Stimulated activated CD8-positive, alpha-beta memory T cell treated with anti-CD3 and anti-CD28 coated beads, Interleukin-12 subunit alpha, Interleukin-12 subunit beta, amount 100 ng/mL, for 24 hours (primary cell): Measurements from ENCODE around the gene LINGO1.

Experiments
- DNase-seq: peaks from one replicate; pipeline ENCODE4 v3.0.0-alpha.2; 2020; ENCODE audit errors: extremely low read depth

The LINGO1 gene

DNA sequence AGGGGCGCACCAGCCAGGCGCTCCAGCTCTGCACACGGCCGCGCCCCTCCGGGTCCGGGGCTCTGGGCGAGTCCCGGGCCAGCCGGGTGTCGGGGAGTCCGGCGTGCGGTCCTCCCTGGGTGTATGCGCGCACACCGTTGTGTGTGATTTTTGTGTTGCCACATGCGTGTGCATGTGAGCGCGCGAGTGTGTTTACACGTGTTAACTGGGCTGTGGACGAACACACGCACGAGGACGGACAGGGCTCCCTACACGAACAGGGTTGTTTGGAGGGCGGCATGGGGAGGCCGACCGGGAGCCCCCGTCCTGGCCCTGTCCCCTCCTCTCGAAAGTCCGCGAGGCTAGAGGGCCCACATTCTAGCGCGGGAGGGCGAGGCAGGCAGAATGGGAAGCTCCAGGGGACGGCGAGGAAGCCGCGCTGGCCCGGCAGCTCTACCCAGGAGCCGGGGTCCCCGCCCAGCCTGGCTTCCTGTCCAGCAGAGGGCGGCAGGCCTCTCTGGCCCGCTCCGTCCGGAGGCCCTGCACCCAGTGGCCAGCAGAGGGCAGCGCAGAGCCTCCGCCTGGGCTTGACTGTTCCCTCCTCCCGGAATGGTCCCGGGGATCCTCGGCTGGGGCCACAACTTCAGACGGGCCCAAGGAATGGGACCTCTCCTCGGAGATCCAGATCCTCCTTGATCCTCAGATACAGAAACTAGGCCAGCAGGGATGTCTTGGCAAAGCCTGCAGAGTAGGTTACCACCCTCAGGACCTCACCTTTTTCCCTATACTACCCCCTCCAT, 611 bp upstream of the LINGO1 start:
- DNase-seq = peak; percentile 16

DNA sequence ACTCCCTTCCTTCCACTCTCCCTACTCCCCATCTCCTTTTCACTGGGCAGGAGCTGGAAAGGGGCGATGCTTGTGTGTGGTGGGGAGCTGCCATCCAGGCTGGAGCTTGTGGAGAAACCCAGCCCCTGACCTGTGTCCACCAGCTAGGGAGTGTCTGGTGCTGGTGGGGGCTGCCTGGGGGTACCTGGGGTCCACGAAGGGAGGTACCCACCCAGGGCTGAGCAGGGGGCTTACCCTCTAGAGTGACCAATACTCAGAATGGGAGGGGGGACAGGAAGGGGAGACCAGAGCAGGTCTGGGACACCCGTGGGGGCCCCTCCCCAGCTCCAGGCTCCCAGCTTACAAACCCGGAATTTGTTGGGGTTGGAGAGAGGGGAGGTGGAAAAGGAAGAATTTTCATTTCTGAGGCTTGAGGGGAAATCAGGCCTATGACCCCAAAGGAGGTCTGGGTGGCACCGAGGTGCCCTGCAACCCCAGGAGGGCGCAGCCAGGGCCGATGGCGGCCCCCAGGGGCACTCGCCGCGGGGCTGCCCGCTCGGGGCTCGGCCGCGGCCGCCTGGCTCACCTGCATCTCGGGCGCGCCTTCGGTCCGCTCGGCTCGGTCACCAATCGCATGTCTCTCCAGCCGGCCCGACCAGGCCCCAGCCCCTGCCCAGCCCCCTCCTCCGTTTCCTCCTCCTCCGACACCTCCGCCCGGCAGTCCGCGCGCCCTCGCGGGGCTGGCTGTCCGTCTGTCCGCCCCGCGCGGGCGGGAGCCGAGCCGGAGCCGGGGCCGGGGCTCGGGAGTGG, 773 bp downstream of the LINGO1 start:
- DNase-seq = no peak

DNA sequence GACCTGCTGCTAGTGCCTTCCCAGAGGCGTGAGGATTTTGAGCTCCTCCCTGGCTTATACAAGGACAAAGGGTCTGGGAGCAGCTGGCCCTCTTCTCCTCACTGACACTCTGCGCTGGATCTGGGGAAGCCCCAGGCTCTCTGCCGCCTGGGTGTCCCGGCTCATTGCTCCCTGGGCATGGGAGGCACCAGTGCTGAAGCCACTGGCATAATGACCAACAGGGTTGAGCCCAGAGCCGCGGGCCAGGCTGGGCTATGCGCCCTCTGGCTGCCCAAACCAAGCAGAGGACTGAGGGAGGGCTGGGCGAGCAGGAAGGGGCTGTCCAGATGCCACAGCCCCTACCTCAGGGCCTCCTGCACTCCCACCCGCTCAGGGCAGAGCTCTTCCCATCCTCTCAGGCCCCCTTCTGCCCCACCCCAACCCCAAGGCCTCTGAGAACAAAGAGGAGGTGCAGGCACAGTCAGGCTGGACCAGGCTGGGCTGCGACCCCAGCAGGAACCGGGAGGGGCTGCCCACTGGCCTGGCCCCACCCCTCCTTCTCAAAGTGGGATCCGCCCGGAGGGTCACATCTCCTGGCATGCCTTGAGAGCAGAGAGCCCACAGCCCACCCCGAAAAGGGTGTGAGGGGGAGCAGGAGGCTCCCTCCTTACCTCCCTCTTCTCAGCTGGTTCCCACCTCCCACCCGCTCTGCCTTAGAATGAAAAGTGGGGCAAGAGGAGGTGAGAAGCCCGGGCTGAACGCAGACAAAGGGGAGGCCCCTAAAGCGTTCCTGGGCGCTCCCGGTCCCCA, 1.6 kb downstream of the LINGO1 start:
- DNase-seq = no peak

DNA sequence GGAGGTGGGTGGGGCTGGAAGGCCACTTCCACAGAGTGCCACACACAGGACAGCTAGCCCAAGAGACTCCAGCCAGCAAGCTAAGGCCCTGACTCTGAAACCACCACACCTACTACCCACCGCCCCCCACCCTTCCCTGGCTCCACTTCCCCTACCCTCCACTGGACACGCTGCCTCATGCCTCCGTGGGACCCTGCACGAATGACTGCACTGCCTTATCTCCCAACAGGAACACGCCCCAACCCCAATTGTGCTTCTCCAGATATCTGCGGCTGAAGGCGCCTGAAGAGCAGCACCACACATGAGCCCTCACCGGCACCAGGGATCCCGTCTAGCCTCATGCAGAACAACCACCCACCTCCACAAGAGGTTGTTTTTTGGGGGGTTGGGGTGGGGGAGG, 2.7 kb downstream of the LINGO1 start:
- no peak for DNase-seq

DNA sequence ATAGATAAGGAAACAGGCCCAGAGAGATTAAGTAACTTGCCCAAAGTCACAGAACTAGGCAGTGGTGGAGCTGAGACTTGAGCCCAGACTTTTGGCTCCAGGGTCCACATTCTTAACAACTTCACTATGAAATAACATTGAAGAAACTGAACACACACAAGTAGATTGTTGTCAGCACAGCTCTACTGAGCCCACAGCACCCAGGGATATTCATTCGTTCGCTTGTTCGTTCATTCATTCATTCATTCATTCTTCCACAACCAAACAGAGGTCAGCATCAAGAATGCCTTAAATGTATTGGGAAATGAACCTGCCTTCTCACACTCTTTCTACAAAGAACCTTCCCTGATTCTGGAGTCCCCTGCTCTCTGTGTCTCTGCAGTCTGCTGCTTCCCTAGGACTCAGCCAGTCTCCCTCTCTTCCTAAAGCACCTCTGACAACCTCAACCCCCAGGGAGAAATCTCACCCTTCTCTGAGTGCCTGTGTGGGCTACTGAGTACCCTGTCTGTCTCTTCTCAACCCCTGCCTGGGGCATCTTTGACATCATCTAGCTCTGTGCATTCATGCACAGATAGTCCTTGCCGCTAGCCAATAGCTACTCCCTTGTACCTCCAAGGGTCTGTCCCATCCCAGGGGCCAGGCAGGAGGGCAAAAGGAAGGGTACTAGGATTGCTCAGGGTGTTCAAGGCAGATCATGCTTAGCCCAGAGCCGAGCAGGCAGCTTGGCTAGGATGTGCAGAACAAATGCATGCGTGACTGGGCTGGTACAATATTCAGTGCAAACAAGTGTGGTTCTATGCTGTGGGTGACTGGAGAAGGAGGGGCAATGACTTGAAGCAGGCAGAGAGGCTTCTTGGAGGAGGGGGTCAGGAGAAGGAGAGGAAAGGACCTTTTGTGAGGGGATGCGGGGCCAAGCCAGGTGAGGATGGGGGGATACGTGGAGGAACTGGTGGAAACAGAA, 3.4 kb downstream of the LINGO1 start:
- DNase-seq = no peak

DNA sequence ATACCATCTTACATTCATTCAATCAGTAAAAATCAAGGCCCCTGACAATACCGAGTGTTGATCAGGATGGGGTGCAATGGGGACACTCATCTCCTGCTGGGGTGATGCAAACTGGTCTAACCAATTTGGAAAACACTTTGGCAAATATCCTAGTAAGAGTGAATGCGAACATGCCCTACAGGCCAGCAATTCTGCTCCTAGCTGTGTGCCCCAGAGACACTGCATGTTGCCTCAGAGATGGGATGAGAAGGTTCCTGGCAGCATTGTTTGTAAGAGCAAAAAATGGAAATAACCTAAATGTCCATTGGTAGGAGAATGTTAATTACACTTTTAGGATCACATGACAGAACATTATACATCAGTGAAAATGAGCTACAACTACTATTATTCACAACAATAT, 4.7 kb downstream of the LINGO1 start:
- DNase-seq = no peak

DNA sequence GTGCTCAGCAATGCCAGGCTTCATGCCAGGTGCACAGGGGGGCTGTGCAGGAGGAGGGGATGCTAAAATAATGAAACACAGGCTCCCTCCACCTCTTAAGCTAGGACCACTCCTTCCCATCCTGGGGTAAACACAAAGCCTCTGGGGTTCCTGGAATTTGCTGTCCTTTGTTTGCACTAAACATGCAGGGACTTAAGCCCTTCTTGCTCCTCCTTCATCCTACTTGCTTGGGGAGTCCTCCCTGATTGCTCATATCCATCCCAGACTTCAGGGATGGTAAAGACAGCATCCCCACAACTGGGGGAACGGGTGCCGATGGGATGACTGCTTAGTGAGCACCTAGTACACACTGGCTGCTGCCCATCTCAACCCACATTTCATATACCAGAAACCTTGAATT, 5.1 kb downstream of the LINGO1 start:
- no peak for DNase-seq

DNA sequence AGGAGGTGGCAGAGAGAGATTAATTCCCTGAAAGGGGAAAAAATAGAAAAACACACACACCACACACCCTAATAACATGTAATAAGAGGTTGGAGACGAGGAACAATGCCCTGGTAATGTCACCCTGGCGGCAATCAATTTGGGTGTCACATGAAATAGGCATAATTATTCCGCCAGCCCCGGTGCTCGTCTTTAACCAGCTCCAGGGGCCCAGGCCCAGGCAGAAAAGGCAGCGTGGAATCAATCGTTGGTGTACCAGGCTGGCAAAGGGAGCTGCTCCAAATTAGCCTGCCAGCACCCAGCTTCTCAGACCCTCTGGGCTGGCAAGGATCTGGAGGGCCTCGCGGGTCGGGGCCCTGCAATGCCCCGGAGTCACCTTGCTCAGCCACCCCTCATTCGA, 5.6 kb downstream of the LINGO1 start:
- DNase-seq = no peak

DNA sequence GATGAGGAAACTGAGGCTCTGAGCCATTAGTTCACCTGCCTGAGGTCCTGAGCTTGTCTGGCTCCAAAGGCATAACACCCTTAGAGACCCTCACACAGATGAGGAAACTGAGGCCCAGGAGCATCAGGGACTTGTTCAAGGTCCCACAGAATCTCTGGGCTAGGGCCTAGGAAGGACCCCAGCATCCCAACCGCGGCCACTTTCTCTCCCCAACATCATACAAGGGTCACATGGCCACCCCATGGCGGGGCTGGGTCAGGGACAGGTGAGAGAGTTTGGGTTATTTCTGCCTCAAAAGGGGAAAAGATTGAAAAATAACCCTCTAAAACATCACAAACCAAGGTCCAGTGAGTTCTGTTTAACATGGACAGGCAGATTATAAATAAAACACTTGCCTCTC, 6.7 kb downstream of the LINGO1 start:
- no peak for DNase-seq

DNA sequence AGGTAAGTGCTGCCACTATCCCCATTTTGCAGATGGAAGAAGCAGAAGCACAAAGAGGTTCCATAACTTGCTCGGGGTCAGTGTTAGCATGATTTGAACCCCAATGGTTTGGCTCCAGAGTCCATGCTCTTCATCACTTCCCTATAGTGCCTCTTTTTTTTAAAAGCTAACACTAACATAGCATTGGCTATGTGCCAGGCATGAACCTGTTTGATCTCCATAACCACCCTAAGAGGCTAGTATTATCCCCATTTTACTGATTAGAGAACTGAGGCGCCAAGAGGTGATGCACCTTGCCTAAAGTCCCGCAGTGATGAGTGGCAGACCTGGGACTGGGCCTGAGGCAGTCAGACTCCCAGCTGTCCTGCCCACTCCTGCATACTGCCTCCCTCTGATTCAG, 7.3 kb downstream of the LINGO1 start:
- DNase-seq = no peak

DNA sequence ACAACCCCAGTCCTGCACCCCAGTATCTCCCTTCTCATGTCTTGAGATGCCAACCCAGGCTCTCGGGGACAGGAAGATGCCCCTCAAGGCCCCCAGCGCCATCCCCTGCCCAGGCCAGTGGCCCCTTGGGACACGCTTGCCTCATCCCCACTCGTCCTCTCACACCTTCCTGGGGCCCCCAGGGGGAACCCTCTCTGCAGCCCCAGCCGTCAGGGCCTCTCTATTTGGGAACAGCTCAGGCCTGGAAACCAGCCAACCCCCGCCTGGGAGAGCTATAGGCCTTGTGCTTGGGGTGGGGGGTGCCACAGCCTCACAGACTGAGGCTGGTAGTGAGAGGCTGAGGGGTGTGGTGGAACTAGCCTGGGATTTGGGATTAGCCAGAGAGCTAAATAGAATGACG, 7.8 kb downstream of the LINGO1 start:
- no peak for DNase-seq

DNA sequence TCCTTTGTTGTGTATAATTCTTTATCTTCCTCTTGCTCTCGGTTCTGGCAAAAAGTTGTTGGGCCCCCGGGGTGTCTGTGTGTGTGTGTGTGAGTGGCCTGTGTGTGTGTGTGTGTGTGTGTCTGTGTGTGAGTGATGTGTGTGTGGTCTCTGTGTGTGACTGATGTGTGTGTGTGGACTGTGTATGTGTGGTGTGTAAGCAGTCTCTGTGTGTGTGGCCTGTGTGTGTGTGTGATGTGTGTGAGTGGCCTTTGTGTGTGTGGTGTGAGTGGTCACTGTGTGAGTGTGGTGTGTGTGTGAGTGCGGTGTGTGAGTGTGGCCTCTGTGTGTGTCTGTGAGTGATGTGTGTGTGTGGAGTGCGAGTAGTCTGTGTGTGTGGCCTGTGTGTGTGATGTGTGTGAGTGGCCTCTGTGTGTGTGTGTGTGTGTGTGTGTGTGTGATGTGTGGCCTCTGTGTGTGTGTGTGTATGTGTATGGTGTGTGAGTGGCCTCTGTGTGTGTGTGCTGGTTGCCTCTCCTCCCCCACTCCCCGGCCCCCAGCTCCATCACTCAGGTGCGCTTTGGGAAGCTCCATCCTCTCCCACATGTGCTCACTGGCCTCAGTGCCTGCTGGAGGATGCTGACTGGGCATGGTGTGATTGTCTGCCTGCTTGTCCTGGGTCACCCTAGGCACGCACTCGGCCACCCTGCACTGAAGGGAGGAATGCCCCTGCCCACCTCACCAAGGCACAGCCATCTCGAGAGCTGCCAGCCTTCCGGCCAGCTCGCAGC, 8.8 kb downstream of the LINGO1 start:
- no peak for DNase-seq

DNA sequence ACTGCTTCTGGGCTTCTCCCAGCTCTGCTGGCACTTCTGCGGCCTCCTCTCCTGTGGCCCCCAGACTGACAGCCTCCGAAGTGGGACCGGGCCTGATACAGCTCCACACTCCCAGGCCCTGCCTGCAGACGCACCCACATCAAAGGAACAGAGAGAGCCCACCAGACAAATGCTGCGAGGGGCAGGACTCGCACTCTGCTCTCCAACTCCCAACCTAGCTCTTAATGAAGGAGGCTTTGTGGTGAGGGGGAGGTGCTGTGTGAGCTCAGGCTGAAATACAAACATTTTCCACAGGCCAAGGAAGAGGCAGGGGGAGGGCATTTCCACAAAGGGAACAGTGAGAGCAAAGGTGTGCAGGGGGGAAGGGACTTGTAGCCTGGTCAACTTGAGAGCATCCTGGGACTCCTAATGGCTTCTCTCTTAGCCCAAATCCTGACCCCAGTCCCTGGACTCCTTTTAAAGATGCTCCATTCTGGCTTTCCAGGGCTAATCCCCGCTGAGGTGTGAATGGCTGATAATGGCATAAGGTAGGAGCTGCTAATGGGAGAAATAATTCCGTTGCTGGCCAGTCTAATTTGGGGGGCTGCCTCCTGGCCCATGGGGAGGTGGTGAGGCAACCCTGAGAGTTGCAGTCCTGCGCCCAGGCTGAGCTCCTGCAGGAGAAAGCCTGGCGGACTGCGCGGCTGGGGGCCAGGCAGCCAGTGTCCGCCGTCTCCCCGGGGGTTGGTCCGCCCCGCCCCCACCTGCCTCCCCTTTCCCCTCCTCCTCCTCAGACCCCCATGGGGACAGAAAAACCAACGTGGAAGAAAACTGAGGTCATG, 9.6 kb downstream of the LINGO1 start:
- no peak for DNase-seq

DNA sequence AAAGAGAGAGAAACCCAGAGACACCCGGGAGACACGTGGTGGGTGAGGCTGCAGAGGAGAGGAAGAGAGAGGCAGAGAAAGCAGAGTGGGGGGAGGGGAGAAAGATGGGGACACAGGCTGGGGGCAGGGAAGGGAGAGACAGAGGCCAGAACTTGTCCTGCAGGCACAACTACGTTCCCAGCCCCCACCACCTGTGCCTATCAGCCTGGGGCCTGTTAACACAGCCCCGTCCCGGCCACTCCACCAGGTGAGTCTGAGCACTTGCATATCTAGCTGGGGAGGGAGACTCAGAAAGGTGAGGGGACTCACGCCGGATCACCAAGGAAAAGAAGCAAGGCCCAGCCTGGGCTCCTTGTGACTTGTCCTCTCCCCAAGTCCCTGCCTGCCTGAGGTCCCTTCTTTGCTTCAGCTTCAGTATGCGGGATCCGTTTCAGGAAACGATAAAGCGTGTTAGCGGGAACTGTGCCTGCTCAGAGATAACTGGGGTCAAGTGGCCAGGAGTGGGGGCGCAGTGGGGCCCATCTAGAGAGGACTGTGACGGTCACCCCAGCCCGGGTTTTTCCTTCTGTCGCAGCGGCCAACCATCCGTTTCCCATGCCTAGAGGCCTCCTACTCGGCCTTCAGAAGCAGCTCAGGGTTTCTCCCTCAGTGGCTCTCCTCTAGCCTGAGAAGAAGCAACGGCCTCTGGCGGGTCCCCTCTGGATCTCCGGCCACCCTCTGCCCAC, 10.3 kb downstream of the LINGO1 start:
- DNase-seq = no peak

DNA sequence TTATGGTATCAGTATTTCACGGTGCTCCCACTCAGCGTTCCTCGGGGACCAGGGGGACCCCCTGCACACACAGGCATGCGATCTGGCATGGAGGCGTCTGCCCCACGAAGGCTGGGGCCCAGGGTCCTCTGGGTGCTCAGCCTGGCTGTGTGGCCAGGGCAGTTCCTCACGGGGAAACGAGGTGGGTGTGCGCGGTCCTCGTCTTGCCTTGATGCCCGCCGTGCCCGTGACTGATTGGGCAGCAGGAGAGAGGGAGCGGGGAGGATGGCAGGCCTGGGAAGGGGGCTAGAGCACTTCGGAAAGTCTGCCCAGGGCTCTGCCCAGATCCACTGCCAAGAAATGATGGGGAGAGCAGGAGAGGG, 10.9 kb downstream of the LINGO1 start:
- no peak for DNase-seq

DNA sequence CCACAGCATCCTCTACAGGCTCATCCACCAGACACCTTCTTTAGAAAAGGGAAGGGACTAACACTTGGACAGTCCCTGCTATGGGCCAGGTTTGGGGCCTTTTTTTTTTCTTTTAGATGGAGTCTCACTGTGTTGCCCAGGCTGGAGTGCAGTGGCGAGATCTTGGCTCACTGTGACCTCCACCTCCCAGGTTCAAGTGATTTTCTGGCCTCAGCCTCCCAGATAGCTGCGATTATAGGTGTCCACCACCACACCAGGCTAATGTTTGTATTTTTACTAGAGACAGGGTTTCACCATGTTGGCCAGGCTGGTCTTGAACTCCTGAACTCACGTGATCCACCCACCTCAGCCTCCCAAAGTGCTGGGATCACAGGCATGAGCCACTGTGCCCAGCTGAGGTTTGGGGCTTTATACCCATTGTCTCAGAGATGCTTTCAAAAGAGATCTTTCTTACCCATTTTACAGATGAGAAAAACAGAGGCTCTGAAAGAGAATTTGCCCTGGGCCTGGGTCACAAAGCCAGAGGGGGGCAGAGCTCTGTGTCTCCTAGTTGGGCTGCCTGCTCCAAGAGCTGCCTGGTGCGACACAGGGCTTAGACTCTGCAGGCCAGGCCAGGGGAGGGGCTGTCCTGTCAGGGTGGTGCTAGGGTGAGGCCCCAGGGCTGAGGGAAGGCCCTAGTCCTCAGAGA, 11.6 kb downstream of the LINGO1 start:
- DNase-seq = no peak

DNA sequence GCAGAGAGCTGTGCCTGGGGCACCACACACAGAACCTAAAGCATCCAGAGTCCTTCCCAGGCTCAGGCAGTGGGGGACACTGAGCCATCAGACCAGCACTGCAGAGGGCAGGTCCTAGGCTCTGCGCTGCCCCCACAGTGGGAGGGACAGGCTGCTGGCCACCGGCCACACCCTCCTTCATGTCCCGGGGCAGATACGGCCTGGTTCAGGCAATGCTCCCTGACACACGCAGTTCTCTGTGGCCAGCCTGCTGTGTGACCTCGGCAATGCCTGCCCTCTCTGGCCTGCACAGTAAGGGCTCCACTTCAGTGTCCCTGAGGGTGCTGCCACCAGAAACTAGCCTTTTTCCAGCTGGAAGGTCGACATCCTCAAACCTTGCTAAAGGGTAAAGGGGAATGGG, 12.4 kb downstream of the LINGO1 start:
- no peak for DNase-seq

DNA sequence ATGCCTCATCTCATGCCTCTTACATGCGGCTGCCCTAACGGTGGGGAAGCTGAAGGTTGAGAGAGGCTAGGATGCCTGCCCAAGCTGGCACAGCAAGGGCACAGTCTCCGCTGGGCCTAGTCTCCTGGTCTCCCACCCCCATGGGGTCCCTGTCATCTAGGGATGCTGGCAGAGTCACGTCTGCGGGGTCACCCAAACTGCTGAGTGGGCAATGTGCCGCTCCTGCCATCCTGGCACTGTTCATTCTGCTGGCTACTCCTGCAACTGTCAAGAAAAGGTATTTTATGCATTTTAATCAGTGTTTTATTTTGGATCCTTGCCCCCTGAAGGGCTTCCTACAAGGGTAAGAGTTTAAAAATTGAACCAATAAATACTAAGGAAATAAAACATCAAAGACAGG, 12.8 kb downstream of the LINGO1 start:
- no peak for DNase-seq
